Panc1 (cell line): ENCODE data around the gene GGCX. TPM values are rescaled to one million over a fixed set of nuclear protein-coding genes. Genes with fewer than 3 reads are reported as not detected.

ENCODE experiments used
- ATAC-seq: fragments of 200-7000 bp; cut with Tn5 transposase; 2 replicates; pipeline ENCODE4 v1.9.1; 2020; ENCODE audit warnings: mild to moderate bottlenecking, moderate library complexity
- BruUV-seq: library from RNA; stranded (reverse); fragments of 400-500 nt; replicated peaks from 2 replicates; lab custom pipeline; 2021; lab: Mats Ljungman, UMichigan
- CTCF ChIA-PET: fragments of 300-600 bp; sonication (Branson Sonifier 250); formaldehyde crosslinking; loops from one replicate; lab custom pipeline; 2022; ENCODE audit warnings: antibody characterized with exemption; lab: Charles Lee
- POLR2A ChIA-PET: fragments of 300-600 bp; sonication (Branson Sonifier 250); formaldehyde crosslinking; loops from one replicate; lab custom pipeline; 2022; ENCODE audit warnings: antibody characterized with exemption; lab: Charles Lee
- DNase-seq: peaks from one replicate; pipeline ENCODE4 v3.0.0-alpha.2; 2010; ENCODE audit warnings: low read depth, low spot score
- H3K27ac ChIP-seq: 2 replicates; pipeline ENCODE4 v1.5.1; 2011; ENCODE audit warnings: mild to moderate bottlenecking, low read length, inconsistent platforms
- H3K27me3 ChIP-seq: fragments of 200-500 bp; sonication (Bioruptor generic); 2 replicates; pipeline ENCODE4 v1.6.0; 2014; ENCODE audit warnings: low read length, inconsistent platforms; ENCODE audit not compliant: control insufficient read depth, insufficient read depth
- H3K36me3 ChIP-seq: fragments of 200-500 bp; sonication (Bioruptor generic); 2 replicates; pipeline ENCODE4 v1.5.1; 2014; ENCODE audit warnings: inconsistent platforms, mild to moderate bottlenecking, low read length, moderate library complexity; ENCODE audit not compliant: control insufficient read depth, insufficient read depth
- H3K4me1 ChIP-seq: 2 replicates; pipeline ENCODE4 v1.5.1; 2011; ENCODE audit warnings: inconsistent platforms, mild to moderate bottlenecking, low read length, moderate library complexity; ENCODE audit not compliant: control insufficient read depth, insufficient read depth
- H3K4me3 ChIP-seq, 2 experiments: 2 replicates each; pipeline ENCODE4 v1.5.1; 2011 to 2012; ENCODE audit warnings: low read depth in 2 of 2, low read length in 2 of 2, mild to moderate bottlenecking in 2 of 2, inconsistent platforms in 1 of 2, moderate library complexity in 1 of 2
- H3K9me3 ChIP-seq: fragments of 200-500 bp; sonication (Bioruptor generic); 2 replicates; pipeline ENCODE4 v1.5.1; 2014; ENCODE audit warnings: low read depth, mild to moderate bottlenecking, inconsistent platforms, low read length, moderate library complexity; ENCODE audit not compliant: control insufficient read depth, insufficient read depth
- POLR2AphosphoS5 ChIP-seq: IDR thresholded peaks from 2 replicates; pipeline ENCODE4 v1.6.1; 2012; ENCODE audit warnings: mild to moderate bottlenecking, low read depth, low read length, moderate library complexity
- SIN3A ChIP-seq: IDR thresholded peaks from 2 replicates; pipeline ENCODE4 v1.6.1; 2012; ENCODE audit warnings: low read depth, mild to moderate bottlenecking, low read length, moderate library complexity, borderline replicate concordance; ENCODE audit not compliant: insufficient read depth
- TCF7L2 ChIP-seq: IDR thresholded peaks from 2 replicates; pipeline ENCODE4 v1.6.1; 2011; ENCODE audit warnings: mild to moderate bottlenecking, low read depth, low read length, inconsistent platforms
- in situ Hi-C: cut with HindIII; loops from 2 replicates; pipeline ENCODE4 v1.10.0; 2016; ENCODE audit warnings: low sequenced_read_pairs, low pct_unique_long_range_greater_than_20kb
- intact Hi-C: fragments of 100-400 bp; cut with micrococcal nuclease; formaldehyde crosslinking; loops from one replicate; pipeline ENCODE4 v1.10.0; 2022; ENCODE audit not compliant: unreplicated experiment
- total RNA-seq: library from RNA; stranded (reverse); gene quantifications from one replicate; pipeline ENCODE4 v1.2.1, GENCODE V29; 2021; ENCODE audit not compliant: unreplicated experiment
- TF ChIP-seq, protein P1 (sequence below), 2 experiments: IDR thresholded peaks; 2 replicates each; pipeline ENCODE4 v1.6.1; 2011 to 2012; ENCODE audit warnings: low read depth in 2 of 2, control low read depth in 1 of 2, low read length in 1 of 2, mild to moderate bottlenecking in 1 of 2, moderate library complexity in 1 of 2; ENCODE audit not compliant: insufficient read depth in 1 of 2
- TF ChIP-seq, protein P2 (sequence below): fragments of 450-650 bp; IDR thresholded peaks from 2 replicates; pipeline ENCODE4 v1.5.1; 2017; ENCODE audit warnings: mild to moderate bottlenecking

The GGCX gene
- total RNA-seq, 1 experiment from 2014 or later: 64.1 TPM

DNA sequence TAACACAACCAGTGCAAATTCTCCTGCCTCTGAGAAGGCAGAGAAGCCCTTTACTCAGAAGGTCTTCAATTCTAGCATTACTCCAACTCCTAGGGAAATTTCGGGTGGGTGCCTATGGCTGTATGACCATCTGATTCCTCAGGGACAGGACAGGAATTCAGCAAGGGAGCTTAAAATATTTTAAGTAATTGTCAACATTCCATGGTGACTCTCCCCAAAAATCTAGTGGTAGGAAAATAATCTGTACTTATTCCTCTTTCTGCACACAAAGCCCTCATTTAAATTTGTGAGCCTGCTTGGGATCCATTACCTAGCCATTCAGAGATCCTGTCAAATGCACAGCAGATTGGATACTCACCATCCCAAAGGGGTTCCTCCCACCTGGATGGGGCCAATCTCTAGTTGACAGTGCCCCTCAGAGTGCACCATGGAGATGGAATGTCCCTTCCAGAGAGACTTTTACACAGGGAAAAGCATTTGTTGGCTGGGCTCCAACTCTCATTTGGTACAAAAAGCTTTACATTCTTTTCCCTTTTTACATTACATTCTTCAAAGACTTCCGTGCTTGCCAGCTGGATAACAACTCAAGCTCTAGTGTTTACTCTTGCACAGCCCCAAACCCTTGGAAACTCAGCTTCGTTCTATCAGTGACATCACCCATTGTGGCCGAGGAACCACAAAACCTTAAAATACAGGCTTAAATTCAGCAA, 44.3 kb upstream of the GGCX start:
- H3K4me1 ChIP-seq: peaks cover 19% of the 10 kb centered on the region
- H3K27ac ChIP-seq: no peak overlapping the region
- no TSS peak for BruUV-seq
- ChIA-PET POLR2A (interaction anchor here (0.5 to 1.5 kb wide), 3 partner anchors 10 to 278 kb away, joined by 3 to 10 read pairs (median 3); partner anchors contain the start of gene RNF181), CTCF (no interaction called here)
- in situ Hi-C loops (no loop called here), intact Hi-C loops (no loop called here)
- peaks cover 3% of the 10 kb centered on the region; the same call in 1 of the 2 replicates for H3K36me3 ChIP-seq
- TF ChIP-seq POLR2AphosphoS5 (no peak), SIN3A (no peak), TCF7L2 (no peak)
- TF ChIP-seq, protein P1, sequence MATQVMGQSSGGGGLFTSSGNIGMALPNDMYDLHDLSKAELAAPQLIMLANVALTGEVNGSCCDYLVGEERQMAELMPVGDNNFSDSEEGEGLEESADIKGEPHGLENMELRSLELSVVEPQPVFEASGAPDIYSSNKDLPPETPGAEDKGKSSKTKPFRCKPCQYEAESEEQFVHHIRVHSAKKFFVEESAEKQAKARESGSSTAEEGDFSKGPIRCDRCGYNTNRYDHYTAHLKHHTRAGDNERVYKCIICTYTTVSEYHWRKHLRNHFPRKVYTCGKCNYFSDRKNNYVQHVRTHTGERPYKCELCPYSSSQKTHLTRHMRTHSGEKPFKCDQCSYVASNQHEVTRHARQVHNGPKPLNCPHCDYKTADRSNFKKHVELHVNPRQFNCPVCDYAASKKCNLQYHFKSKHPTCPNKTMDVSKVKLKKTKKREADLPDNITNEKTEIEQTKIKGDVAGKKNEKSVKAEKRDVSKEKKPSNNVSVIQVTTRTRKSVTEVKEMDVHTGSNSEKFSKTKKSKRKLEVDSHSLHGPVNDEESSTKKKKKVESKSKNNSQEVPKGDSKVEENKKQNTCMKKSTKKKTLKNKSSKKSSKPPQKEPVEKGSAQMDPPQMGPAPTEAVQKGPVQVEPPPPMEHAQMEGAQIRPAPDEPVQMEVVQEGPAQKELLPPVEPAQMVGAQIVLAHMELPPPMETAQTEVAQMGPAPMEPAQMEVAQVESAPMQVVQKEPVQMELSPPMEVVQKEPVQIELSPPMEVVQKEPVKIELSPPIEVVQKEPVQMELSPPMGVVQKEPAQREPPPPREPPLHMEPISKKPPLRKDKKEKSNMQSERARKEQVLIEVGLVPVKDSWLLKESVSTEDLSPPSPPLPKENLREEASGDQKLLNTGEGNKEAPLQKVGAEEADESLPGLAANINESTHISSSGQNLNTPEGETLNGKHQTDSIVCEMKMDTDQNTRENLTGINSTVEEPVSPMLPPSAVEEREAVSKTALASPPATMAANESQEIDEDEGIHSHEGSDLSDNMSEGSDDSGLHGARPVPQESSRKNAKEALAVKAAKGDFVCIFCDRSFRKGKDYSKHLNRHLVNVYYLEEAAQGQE (IDR thresholded peaks at IDR 0.05; ENCODE audit: insufficient read depth in 1 of 2, low read depth in 2 of 2, low read length in 1 of 2): no peak
- TF ChIP-seq, protein P2, sequence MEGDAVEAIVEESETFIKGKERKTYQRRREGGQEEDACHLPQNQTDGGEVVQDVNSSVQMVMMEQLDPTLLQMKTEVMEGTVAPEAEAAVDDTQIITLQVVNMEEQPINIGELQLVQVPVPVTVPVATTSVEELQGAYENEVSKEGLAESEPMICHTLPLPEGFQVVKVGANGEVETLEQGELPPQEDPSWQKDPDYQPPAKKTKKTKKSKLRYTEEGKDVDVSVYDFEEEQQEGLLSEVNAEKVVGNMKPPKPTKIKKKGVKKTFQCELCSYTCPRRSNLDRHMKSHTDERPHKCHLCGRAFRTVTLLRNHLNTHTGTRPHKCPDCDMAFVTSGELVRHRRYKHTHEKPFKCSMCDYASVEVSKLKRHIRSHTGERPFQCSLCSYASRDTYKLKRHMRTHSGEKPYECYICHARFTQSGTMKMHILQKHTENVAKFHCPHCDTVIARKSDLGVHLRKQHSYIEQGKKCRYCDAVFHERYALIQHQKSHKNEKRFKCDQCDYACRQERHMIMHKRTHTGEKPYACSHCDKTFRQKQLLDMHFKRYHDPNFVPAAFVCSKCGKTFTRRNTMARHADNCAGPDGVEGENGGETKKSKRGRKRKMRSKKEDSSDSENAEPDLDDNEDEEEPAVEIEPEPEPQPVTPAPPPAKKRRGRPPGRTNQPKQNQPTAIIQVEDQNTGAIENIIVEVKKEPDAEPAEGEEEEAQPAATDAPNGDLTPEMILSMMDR: no peak
- no peaks in the 10 kb centered on the region for H3K27me3 ChIP-seq
- no peaks in the 10 kb centered on the region for H3K9me3 ChIP-seq
- ATAC-seq: no peak
- no peak overlapping the region for H3K4me3 ChIP-seq
- no peak for DNase-seq

DNA sequence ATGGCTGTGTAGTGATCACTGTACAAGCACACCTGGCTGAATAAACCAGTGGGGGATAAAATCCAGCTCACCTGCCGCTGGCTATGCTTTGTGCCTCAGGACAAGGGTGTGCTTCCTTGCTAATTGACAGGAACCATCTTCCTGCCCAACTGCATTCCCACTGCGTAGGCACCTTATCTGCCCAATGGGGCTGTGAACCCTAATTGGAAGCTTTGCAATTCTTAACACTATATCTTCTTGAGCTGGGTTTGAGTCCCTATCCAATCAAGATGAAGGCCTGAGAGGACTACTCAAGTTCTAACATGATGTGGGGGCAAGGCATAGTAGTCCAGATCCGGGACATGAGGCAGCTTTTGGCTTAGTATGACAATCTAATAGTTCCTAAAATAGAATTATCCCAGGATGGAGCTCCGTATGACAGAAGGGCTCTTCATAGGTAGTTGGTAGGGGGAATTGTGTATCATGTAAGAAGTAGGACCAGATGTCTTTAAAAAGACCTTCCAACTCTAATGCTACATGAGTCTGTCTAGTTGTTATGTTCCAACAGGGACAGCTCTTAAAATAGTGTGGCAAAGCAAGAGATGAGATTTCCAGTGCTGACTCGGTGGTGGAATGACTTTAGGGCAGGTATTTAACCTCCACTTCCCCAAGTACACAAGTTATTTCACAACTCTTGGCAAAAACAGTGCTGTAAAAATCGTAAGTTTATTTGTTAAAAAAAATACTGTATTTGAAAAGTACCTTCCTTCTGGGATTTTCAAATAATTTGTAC, 43.5 kb upstream of the GGCX start:
- Histone ChIP-seq H3K4me1 (peaks cover 27% of the 10 kb centered on the region), H3K4me3 (no peak overlapping the region), H3K9me3 (no peaks in the 10 kb centered on the region), H3K27me3 (no peaks in the 10 kb centered on the region), H3K36me3 (peaks cover 3% of the 10 kb centered on the region; the same call in 1 of the 2 replicates), H3K27ac (no peak overlapping the region)
- intact Hi-C loops: no loop called here
- no peak for DNase-seq
- TF ChIP-seq POLR2AphosphoS5: no peak
- TF ChIP-seq, protein P1 (IDR thresholded peaks at IDR 0.05; ENCODE audit: insufficient read depth in 1 of 2, low read depth in 2 of 2, low read length in 1 of 2): no peak
- TF ChIP-seq SIN3A: no peak
- TF ChIP-seq TCF7L2: no peak
- TF ChIP-seq, protein P2: no peak
- CTCF ChIA-PET: interaction anchor here (0.6 kb wide), 1 partner anchor 100 kb away, joined by 4 read pairs; no protein-coding TSS in a partner anchor
- no peak for ATAC-seq
- in situ Hi-C loops: no loop called here
- POLR2A ChIA-PET: interaction anchor here (0.6 to 1.5 kb wide), 2 partner anchors 9 to 12 kb away, joined by 3 read pairs; partner anchors contain the start of gene RNF181
- no TSS peak for BruUV-seq
